ENCODE results near the gene HSPA1B. TPM values are rescaled to one million over a fixed set of nuclear protein-coding genes. Genes with fewer than 3 reads are reported as not detected.

Gene HSPA1B
- total RNA-seq, 1 donor from 2014 or later, result 122 TPM

DNA sequence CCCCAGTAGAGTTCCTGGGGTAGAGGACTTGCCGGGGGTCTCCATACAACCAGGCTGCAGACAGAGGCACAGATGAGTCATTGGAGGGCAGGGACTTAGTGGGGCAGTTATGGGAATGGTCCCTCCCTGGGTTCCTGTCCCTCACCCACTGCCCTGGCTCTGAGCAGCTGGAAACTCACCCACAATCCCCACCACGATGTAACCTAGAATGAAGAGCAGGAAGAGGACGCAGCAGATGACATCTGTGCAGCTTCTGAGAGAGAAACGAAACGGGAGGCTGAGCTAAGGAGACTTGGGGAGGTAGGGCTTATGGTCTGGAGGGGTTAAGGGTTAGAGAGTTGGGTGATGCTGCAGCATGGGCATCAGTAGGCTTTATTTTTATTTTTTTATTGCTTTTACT is 48.3 kb downstream of the HSPA1B start:
- no peaks in the 10 kb centered on the region for H3K9me3 ChIP-seq
- ATAC-seq (no peak), DNase-seq (no peak)
- peaks cover 18% of the 10 kb centered on the region for H3K36me3 ChIP-seq
- TF ChIP-seq, protein P1, sequence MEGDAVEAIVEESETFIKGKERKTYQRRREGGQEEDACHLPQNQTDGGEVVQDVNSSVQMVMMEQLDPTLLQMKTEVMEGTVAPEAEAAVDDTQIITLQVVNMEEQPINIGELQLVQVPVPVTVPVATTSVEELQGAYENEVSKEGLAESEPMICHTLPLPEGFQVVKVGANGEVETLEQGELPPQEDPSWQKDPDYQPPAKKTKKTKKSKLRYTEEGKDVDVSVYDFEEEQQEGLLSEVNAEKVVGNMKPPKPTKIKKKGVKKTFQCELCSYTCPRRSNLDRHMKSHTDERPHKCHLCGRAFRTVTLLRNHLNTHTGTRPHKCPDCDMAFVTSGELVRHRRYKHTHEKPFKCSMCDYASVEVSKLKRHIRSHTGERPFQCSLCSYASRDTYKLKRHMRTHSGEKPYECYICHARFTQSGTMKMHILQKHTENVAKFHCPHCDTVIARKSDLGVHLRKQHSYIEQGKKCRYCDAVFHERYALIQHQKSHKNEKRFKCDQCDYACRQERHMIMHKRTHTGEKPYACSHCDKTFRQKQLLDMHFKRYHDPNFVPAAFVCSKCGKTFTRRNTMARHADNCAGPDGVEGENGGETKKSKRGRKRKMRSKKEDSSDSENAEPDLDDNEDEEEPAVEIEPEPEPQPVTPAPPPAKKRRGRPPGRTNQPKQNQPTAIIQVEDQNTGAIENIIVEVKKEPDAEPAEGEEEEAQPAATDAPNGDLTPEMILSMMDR (IDR thresholded peaks at IDR 0.05), result no peak
- H3K4me3 ChIP-seq, result no peak overlapping the region
- no peaks in the 10 kb centered on the region for H3K27me3 ChIP-seq (ENCODE audit: low read depth)
- intact Hi-C loops (cut with DNase I), result no loop called here
- peaks cover 8% of the 10 kb centered on the region for H3K4me1 ChIP-seq
- no peak overlapping the region for H3K27ac ChIP-seq

DNA sequence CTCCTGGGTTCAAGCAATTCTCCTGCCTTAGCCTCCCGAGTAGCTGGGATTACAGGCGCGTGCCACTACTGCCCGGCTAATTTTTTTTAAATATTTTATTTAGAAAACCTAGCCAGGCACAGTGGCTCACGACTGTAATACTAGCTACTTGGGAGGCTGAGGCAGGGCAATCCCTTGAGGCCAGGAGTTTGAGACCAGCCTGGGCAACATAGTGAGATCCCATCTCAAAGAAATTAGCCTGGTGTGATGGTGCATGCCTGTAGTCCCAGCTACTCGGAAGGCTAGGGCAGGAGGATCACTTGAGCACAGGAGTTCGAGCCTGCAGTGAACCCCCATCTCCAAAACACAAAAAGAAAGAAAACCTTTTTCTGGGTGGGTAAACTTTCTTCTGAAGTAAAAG is 48.8 kb downstream of the HSPA1B start:
- no peak overlapping the region for H3K27ac ChIP-seq
- no peak for ATAC-seq
- DNase-seq, result no peak
- TF ChIP-seq, protein P1 (IDR thresholded peaks at IDR 0.05), result no peak
- peaks cover 8% of the 10 kb centered on the region for H3K4me1 ChIP-seq
- intact Hi-C loops (cut with DNase I), result no loop called here
- H3K27me3 ChIP-seq (ENCODE audit: low read depth), result no peaks in the 10 kb centered on the region
- H3K4me3 ChIP-seq, result no peak overlapping the region
- peaks cover 22% of the 10 kb centered on the region for H3K36me3 ChIP-seq
- no peaks in the 10 kb centered on the region for H3K9me3 ChIP-seq

DNA sequence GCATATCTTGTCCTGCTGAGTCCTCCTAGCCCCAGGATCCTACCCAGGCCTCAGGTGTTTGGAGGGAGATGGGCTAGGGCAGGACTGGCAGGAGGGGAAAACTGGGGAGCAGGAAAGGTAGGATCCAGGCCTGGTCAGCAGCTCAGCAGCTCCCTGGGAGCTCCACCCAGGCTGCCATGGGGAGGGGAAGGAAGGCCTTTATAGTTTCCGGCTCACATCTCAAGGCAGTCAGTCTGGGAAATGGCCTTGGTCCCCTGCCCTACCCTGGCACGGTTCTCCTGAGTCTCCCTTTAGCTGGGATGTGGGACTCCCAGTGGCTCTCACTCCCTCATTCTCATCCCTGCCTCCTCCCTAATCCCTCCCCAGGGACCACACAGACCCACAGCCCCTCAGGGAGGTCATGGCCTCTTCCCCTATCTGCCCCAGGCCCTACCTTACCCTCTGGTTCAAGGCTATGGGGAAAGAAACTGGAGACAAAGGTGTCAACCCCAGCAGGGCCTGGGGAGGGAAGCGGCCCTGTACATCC is 49.6 kb downstream of the HSPA1B start:
- intact Hi-C loops (cut with DNase I), result no loop called here
- DNase-seq (no peak), ATAC-seq (no peak)
- H3K27me3 ChIP-seq (ENCODE audit: low read depth), result no peaks in the 10 kb centered on the region
- H3K27ac ChIP-seq, result no peak overlapping the region
- peaks cover 31% of the 10 kb centered on the region for H3K36me3 ChIP-seq
- TF ChIP-seq, protein P1 (IDR thresholded peaks at IDR 0.05), result no peak
- peak overlapping the region; percentile 42 for H3K4me3 ChIP-seq
- H3K4me1 ChIP-seq, result peaks cover 8% of the 10 kb centered on the region
- no peaks in the 10 kb centered on the region for H3K9me3 ChIP-seq

DNA sequence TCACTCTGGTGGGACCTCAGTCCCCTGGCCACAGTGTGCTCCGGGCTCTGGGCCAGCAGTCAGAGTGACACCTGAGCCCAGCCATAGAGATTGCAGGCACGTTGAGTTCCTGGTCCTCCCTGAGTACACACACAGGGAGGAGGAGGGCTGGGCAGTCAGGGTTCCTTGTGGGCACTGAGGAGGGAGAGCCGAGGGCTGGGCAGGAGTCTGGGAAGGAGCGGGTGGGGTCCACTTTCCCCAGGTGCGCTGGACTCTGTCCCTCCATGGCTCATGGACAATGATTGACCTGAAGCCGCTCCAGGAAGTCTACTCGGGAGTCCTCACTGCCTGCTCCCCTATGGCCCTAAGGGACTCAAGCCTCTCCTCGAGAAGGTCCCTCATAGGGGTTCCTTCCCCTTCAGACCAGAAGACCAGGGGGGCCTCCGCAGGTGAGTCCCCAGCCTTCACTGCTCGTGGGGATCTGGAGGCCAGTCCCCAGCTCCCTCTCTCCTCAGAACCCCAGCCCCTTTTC is 50.2 kb downstream of the HSPA1B start:
- H3K4me1 ChIP-seq, result peaks cover 8% of the 10 kb centered on the region
- intact Hi-C loops (cut with DNase I), result no loop called here
- peak overlapping the region; percentile 53 for H3K27ac ChIP-seq
- H3K36me3 ChIP-seq, result peaks cover 36% of the 10 kb centered on the region
- ATAC-seq, result peak; percentile 87 to 88
- peak; percentile 80 for DNase-seq
- H3K9me3 ChIP-seq, result no peaks in the 10 kb centered on the region
- H3K27me3 ChIP-seq (ENCODE audit: low read depth), result no peaks in the 10 kb centered on the region
- peak overlapping the region; percentile 42 for H3K4me3 ChIP-seq
- TF ChIP-seq, protein P1 (IDR thresholded peaks at IDR 0.05), result no peak

DNA sequence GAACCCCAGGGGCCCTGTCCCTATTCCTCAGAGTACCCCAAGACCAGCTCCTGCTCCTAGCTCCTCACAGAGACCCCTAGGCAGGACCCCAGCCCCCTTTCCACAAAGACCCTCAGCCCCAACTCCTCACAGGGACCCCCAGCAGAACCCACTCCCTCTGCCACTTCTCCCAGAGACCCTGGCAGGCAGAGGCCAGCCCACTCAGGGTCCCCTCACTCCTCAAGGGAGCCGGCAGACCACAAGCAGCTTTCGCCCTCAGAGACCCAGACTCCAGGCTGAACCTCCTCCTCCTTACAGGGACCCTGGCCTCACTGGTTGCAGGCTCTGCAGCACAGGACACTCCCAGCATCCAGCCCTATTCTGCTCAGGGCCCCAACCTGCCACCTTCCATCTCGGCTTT is 50.7 kb downstream of the HSPA1B start:
- H3K4me3 ChIP-seq, result peak overlapping the region; percentile 42
- H3K36me3 ChIP-seq, result peaks cover 41% of the 10 kb centered on the region
- no peaks in the 10 kb centered on the region for H3K27me3 ChIP-seq (ENCODE audit: low read depth)
- DNase-seq (no peak), ATAC-seq (peak; percentile 23 to 40)
- intact Hi-C loops (cut with DNase I), result no loop called here
- TF ChIP-seq, protein P1 (IDR thresholded peaks at IDR 0.05), result no peak
- peak overlapping the region; percentile 53 for H3K27ac ChIP-seq
- no peaks in the 10 kb centered on the region for H3K9me3 ChIP-seq
- H3K4me1 ChIP-seq, result peaks cover 8% of the 10 kb centered on the region

All from lower lobe of right lung (tissue), 2 donors.